Stimulated activated effector memory CD8-positive, alpha-beta T cell treated with anti-CD3 and anti-CD28 coated beads, Interleukin-12 subunit alpha, Interleukin-12 subunit beta, amount 100 ng/mL, for 72 hours (primary cell): ENCODE data around the gene LUZP1.

Experiments used
- ATAC-seq: fragments of 150-1000 bp; cut with Tn5 transposase; 2 replicates; pipeline ENCODE4 v1.10.0; 2021
- DNase-seq, 2 donors: peaks; one replicate each; pipeline ENCODE4 v3.0.0; 2021 to 2022; ENCODE audit warnings: low spot score in 2 of 2
- H3K27ac Mint-ChIP-seq: one replicate; pipeline ENCODE4 v1.8.0; 2022; ENCODE audit warnings: mild to moderate bottlenecking, mixed read lengths
- H3K36me3 Mint-ChIP-seq: one replicate; pipeline ENCODE4 v1.8.0; 2022; ENCODE audit warnings: mild to moderate bottlenecking, mixed read lengths
- H3K4me1 Mint-ChIP-seq: one replicate; pipeline ENCODE4 v1.8.0; 2022; ENCODE audit warnings: mixed read lengths
- H3K4me3 Mint-ChIP-seq: one replicate; pipeline ENCODE4 v1.8.0; 2022; ENCODE audit warnings: mild to moderate bottlenecking, mixed read lengths
- H3K9me3 Mint-ChIP-seq: one replicate; pipeline ENCODE4 v1.8.0; 2022; ENCODE audit warnings: mixed read lengths

LUZP1 gene

GRCh38 chr1:23118957-23119792, 49.5 kb downstream of the LUZP1 start:
- H3K4me3 Mint-ChIP-seq = peak overlapping the region; percentile 55
- H3K9me3 Mint-ChIP-seq = no peaks in the 10 kb centered on the region
- ATAC-seq = peak; percentile 77
- DNase-seq = no peak
- no peaks in the 10 kb centered on the region for H3K36me3 Mint-ChIP-seq
- H3K4me1 Mint-ChIP-seq = peaks cover 37% of the 10 kb centered on the region
- H3K27ac Mint-ChIP-seq = peak overlapping the region; percentile 89

- peak overlapping the region; percentile 89 for H3K27ac Mint-ChIP-seq
- ATAC-seq (no peak), DNase-seq (no peak)
- H3K36me3 Mint-ChIP-seq = no peaks in the 10 kb centered on the region
- peak overlapping the region; percentile 55 for H3K4me3 Mint-ChIP-seq
- peaks cover 42% of the 10 kb centered on the region for H3K4me1 Mint-ChIP-seq
- no peaks in the 10 kb centered on the region for H3K9me3 Mint-ChIP-seq
These were observed 50.2 kb downstream of the LUZP1 start for GRCh38 chr1:23118407-23118806.

GRCh38 chr1:23116921-23117699, 51.5 kb downstream of the LUZP1 start:
- Mint-ChIP-seq H3K9me3 (no peaks in the 10 kb centered on the region), H3K36me3 (no peaks in the 10 kb centered on the region), H3K4me1 (peaks cover 55% of the 10 kb centered on the region), H3K4me3 (no peak overlapping the region), H3K27ac (peak overlapping the region; percentile 72)
- ATAC-seq (no peak), DNase-seq (no peak)

- Mint-ChIP-seq H3K27ac (peak overlapping the region; percentile 72), H3K9me3 (no peaks in the 10 kb centered on the region), H3K36me3 (no peaks in the 10 kb centered on the region), H3K4me3 (no peak overlapping the region), H3K4me1 (peaks cover 63% of the 10 kb centered on the region)
- ATAC-seq (no peak), DNase-seq (no peak)
These were observed 52.3 kb downstream of the LUZP1 start for GRCh38 chr1:23116216-23116836.

- Mint-ChIP-seq H3K36me3 (peaks cover 8% of the 10 kb centered on the region), H3K4me3 (no peak overlapping the region), H3K27ac (no peak overlapping the region), H3K9me3 (no peaks in the 10 kb centered on the region), H3K4me1 (peaks cover 67% of the 10 kb centered on the region)
- ATAC-seq = no peak
- no peak for DNase-seq
These were observed 54.1 kb downstream of the LUZP1 start for GRCh38 chr1:23114424-23115079.

GRCh38 chr1:23111600-23112535, 56.8 kb downstream of the LUZP1 start:
- no peak for DNase-seq
- peak overlapping the region; percentile 39 for H3K4me3 Mint-ChIP-seq

GRCh38 chr1:23110391-23110790, 58.3 kb downstream of the LUZP1 start:
- peaks cover 38% of the 10 kb centered on the region for H3K36me3 Mint-ChIP-seq
- DNase-seq (no peak), ATAC-seq (no peak)
- no peaks in the 10 kb centered on the region for H3K9me3 Mint-ChIP-seq
- peaks cover 58% of the 10 kb centered on the region for H3K4me1 Mint-ChIP-seq
- H3K27ac Mint-ChIP-seq = peak overlapping the region; percentile 66
- H3K4me3 Mint-ChIP-seq = peak overlapping the region; percentile 39

More at GRCh38 chr1:23111600-23112535, 56.8 kb downstream of the LUZP1 start:
- Mint-ChIP-seq H3K4me1 (peaks cover 66% of the 10 kb centered on the region), H3K36me3 (peaks cover 27% of the 10 kb centered on the region), H3K27ac (peak overlapping the region; percentile 72), H3K9me3 (no peaks in the 10 kb centered on the region)
- ATAC-seq = no peak

GRCh38 chr1:23108918-23109533, 59.6 kb downstream of the LUZP1 start:
- Mint-ChIP-seq H3K9me3 (no peaks in the 10 kb centered on the region), H3K36me3 (peaks cover 38% of the 10 kb centered on the region), H3K27ac (peak overlapping the region; percentile 48), H3K4me3 (no peak overlapping the region), H3K4me1 (peaks cover 65% of the 10 kb centered on the region)
- peak; percentile 79 for ATAC-seq
- no peak for DNase-seq

GRCh38 chr1:23103001-23103889, 65.4 kb downstream of the LUZP1 start:
- peak; percentile 92 for ATAC-seq
- DNase-seq = peak in 1 of 2 donors; percentile 56
- peak overlapping the region; percentile 84 for H3K27ac Mint-ChIP-seq

GRCh38 chr1:23102289-23102688, 66.4 kb downstream of the LUZP1 start:
- no peaks in the 10 kb centered on the region for H3K9me3 Mint-ChIP-seq
- ATAC-seq (no peak), DNase-seq (no peak)
- H3K36me3 Mint-ChIP-seq = peaks cover 16% of the 10 kb centered on the region
- peaks cover 69% of the 10 kb centered on the region for H3K4me1 Mint-ChIP-seq
- H3K27ac Mint-ChIP-seq = peak overlapping the region; percentile 84
- peak overlapping the region; percentile 61 for H3K4me3 Mint-ChIP-seq

More at GRCh38 chr1:23103001-23103889, 65.4 kb downstream of the LUZP1 start:
- Mint-ChIP-seq H3K4me3 (peak overlapping the region; percentile 61), H3K36me3 (peaks cover 18% of the 10 kb centered on the region), H3K9me3 (no peaks in the 10 kb centered on the region), H3K4me1 (peaks cover 63% of the 10 kb centered on the region)

- Mint-ChIP-seq H3K9me3 (no peaks in the 10 kb centered on the region), H3K4me3 (peak overlapping the region; percentile 61), H3K4me1 (peaks cover 66% of the 10 kb centered on the region), H3K27ac (peak overlapping the region; percentile 84), H3K36me3 (peaks cover 12% of the 10 kb centered on the region)
- no peak for DNase-seq
- no peak for ATAC-seq
These were observed 66.8 kb downstream of the LUZP1 start for GRCh38 chr1:23101887-23102286.

- Mint-ChIP-seq H3K36me3 (peaks cover 7% of the 10 kb centered on the region), H3K4me1 (peaks cover 61% of the 10 kb centered on the region), H3K27ac (no peak overlapping the region), H3K9me3 (no peaks in the 10 kb centered on the region), H3K4me3 (no peak overlapping the region)
- ATAC-seq (no peak), DNase-seq (no peak)
These were observed 67.4 kb downstream of the LUZP1 start for GRCh38 chr1:23101101-23101827.
